ENCODE measurements around the gene SAFB. TPM values are rescaled to one million over a fixed set of nuclear protein-coding genes. Genes with fewer than 3 reads are reported as not detected.

The SAFB gene
- total RNA-seq, 1 experiment from 2014 or later: 143 TPM

GRCh38 chr19:5686647-5687359 is 63.9 kb downstream of the SAFB start:
- peak; percentile 76 for ATAC-seq

More at GRCh38 chr19:5686647-5687359, 63.9 kb downstream of the SAFB start:
- ChIA-PET RAD21 (ENCODE audit: low non-redundant PET in 1 of 2, low total read pairs in 2 of 2, uncharacterized antibody in 2 of 2, unreplicated experiment in 2 of 2) (interaction anchor here in 1 of 2 experiments (0.7 to 1.0 kb wide), 3 partner anchors 30 to 777 kb away, joined by 3 to 5 read pairs (median 4); no protein-coding TSS in a partner anchor), POLR2A (interaction anchor here (1.0 to 1.6 kb wide), 5 partner anchors 32 to 141 kb away, joined by 3 to 5 read pairs (median 4); partner anchors contain the start of genes CATSPERD, LONP1, SAFB and SAFB2), CTCF (interaction anchor here (0.7 to 1.6 kb wide), 14 partner anchors 11 to 1683 kb away, joined by 3 to 10 read pairs (median 4); partner anchors contain the start of genes DUS3L and FUT6)
- TF ChIP-seq POLR2AphosphoS5 (IDR thresholded peaks at IDR 0.05; ENCODE audit: low read depth, low read length) (no peak; the same call in 1 of the 2 replicates), JUND (IDR thresholded peaks at IDR 0.05) (no peak), RAD21 (IDR thresholded peaks at IDR 0.05; ENCODE audit: low read depth) (no peak), FOSL1 (IDR thresholded peaks at IDR 0.05; ENCODE audit: low read depth) (no peak), SIN3A (IDR thresholded peaks at IDR 0.05; ENCODE audit: low read depth) (no peak), MAX (IDR thresholded peaks at IDR 0.05) (no peak; the same call in 1 of the 2 replicates), SRF (IDR thresholded peaks at IDR 0.05; ENCODE audit: low read depth) (no peak), CTCF (IDR thresholded peaks at IDR 0.05 in 2 of 3, conservative IDR thresholded peaks at IDR 0.05 in 1 of 3; ENCODE audit: borderline replicate concordance in 1 of 3, insufficient read depth in 1 of 3, low read depth in 2 of 3, low read length in 2 of 3) (peak; percentile 78 to 86 (median 82)), ELF1 (IDR thresholded peaks at IDR 0.05; ENCODE audit: borderline replicate concordance, low read depth) (no peak; the same call in 1 of the 2 replicates), CBX3 (IDR thresholded peaks at IDR 0.05; ENCODE audit: low read depth) (no peak), SP1 (IDR thresholded peaks at IDR 0.05; ENCODE audit: low read depth) (peak; percentile 50), ZFX (IDR thresholded peaks at IDR 0.05) (no peak), CEBPB (IDR thresholded peaks at IDR 0.05; ENCODE audit: low read depth) (no peak), EZH2 (IDR thresholded peaks at IDR 0.05) (no peak)
- H3K4me1 ChIP-seq (ENCODE audit: control insufficient read depth in 1 of 2, insufficient read depth in 2 of 2, low read length in 2 of 2): peaks cover 8 to 32% of the 10 kb centered on the region in 2 experiments; a peak in 3 of 4 replicates
- peak overlapping the region; percentile 84 for H3K4me2 ChIP-seq (ENCODE audit: low read length)
- peak; percentile 90 for DNase-seq (ENCODE audit: low read depth, low spot score)
- peaks cover 4% of the 10 kb centered on the region; the same call in 1 of the 2 replicates for H4K20me1 ChIP-seq (ENCODE audit: insufficient read depth)
- BruUV-seq (replicated peaks): no TSS peak
- H3K36me3 ChIP-seq (ENCODE audit: control insufficient read depth in 1 of 2, insufficient read depth in 2 of 2, low read length in 2 of 2): peaks cover 0 to 15% of the 10 kb centered on the region in 2 experiments; a peak in 1 of 4 replicates
- intact Hi-C loops (cut with micrococcal nuclease): loop anchor here (5.0 kb wide), 2 partner anchors 140 to 640 kb away; no protein-coding TSS in a partner anchor
- H3K79me2 ChIP-seq (ENCODE audit: insufficient read depth, low read length): peaks cover 18% of the 10 kb centered on the region
- H2AFZ ChIP-seq (ENCODE audit: low read depth, low read length, poor library complexity, severe bottlenecking): peak overlapping the region; percentile 26
- no peaks in the 10 kb centered on the region for H3K9me2 ChIP-seq (ENCODE audit: insufficient read depth)
- no peaks in the 10 kb centered on the region for H3K9me3 ChIP-seq (ENCODE audit: control insufficient read depth in 1 of 2, insufficient read depth in 1 of 2, low read depth in 1 of 2, low read length in 2 of 2)
- peak overlapping the region; percentile 67 for H3K9ac ChIP-seq (ENCODE audit: low read length)
- no peaks in the 10 kb centered on the region for H3K27me3 ChIP-seq (ENCODE audit: insufficient read depth, low read length)
- H3K4me3 ChIP-seq (replicated peaks in 1 of 2; ENCODE audit: low read depth in 1 of 2, low read length in 2 of 2): peak overlapping the region; percentile 37 to 57
- peak overlapping the region; percentile 73 for H3K27ac ChIP-seq (ENCODE audit: low read depth, low read length)
